ENCODE measurements around the gene CCDC148.

The CCDC148 gene

GRCh38 chr2:158182676-158183295, 273.8 kb downstream of the CCDC148 start:
- in situ Hi-C loops (cut with MboI; ENCODE audit: low sequenced_read_pairs), result no loop called here

GRCh38 chr2:158181171-158181570, 275.4 kb downstream of the CCDC148 start:
- in situ Hi-C loops (cut with MboI; ENCODE audit: low sequenced_read_pairs), result no loop called here

- in situ Hi-C loops (cut with MboI; ENCODE audit: low sequenced_read_pairs), result no loop called here
These were observed 276.9 kb downstream of the CCDC148 start for GRCh38 chr2:158179660-158180059.

- in situ Hi-C loops (cut with MboI; ENCODE audit: low sequenced_read_pairs), result no loop called here
These were observed 277.9 kb downstream of the CCDC148 start for GRCh38 chr2:158178646-158179045.

- in situ Hi-C loops (cut with MboI; ENCODE audit: low sequenced_read_pairs), result no loop called here
These were observed 281.6 kb downstream of the CCDC148 start for GRCh38 chr2:158174956-158175355.

GRCh38 chr2:158174495-158174894, 282.1 kb downstream of the CCDC148 start:
- in situ Hi-C loops (cut with MboI; ENCODE audit: low sequenced_read_pairs), result no loop called here

- in situ Hi-C loops (cut with MboI; ENCODE audit: low sequenced_read_pairs), result no loop called here
These were observed 283.8 kb downstream of the CCDC148 start for GRCh38 chr2:158172719-158173118.

- in situ Hi-C loops (cut with MboI; ENCODE audit: low sequenced_read_pairs), result no loop called here
These were observed 302.0 kb downstream of the CCDC148 start for GRCh38 chr2:158154596-158154995.

GRCh38 chr2:158153270-158154015, 303.1 kb downstream of the CCDC148 start:
- in situ Hi-C loops (cut with MboI; ENCODE audit: low sequenced_read_pairs), result no loop called here

GRCh38 chr2:158144914-158145625, 311.5 kb downstream of the CCDC148 start:
- in situ Hi-C loops (cut with MboI; ENCODE audit: low sequenced_read_pairs), result no loop called here

- in situ Hi-C loops (cut with MboI; ENCODE audit: low sequenced_read_pairs), result no loop called here
These were observed 312.7 kb downstream of the CCDC148 start for GRCh38 chr2:158143703-158144360.

GRCh38 chr2:158142568-158143332, 313.8 kb downstream of the CCDC148 start:
- in situ Hi-C loops (cut with MboI; ENCODE audit: low sequenced_read_pairs), result no loop called here

- in situ Hi-C loops (cut with MboI; ENCODE audit: low sequenced_read_pairs), result no loop called here
These were observed 314.4 kb downstream of the CCDC148 start for GRCh38 chr2:158142165-158142564.

GRCh38 chr2:158140201-158140600, 316.4 kb downstream of the CCDC148 start:
- in situ Hi-C loops (cut with MboI; ENCODE audit: low sequenced_read_pairs), result no loop called here

- in situ Hi-C loops (cut with MboI; ENCODE audit: low sequenced_read_pairs), result no loop called here
These were observed 318.3 kb downstream of the CCDC148 start for GRCh38 chr2:158138255-158138654.

- in situ Hi-C loops (cut with MboI; ENCODE audit: low sequenced_read_pairs), result no loop called here
These were observed 321.5 kb downstream of the CCDC148 start for GRCh38 chr2:158135096-158135495.

GRCh38 chr2:158134655-158135054, 321.9 kb downstream of the CCDC148 start:
- in situ Hi-C loops (cut with MboI; ENCODE audit: low sequenced_read_pairs), result no loop called here

GRCh38 chr2:158134055-158134454, 322.5 kb downstream of the CCDC148 start:
- in situ Hi-C loops (cut with MboI; ENCODE audit: low sequenced_read_pairs), result no loop called here

GRCh38 chr2:158131919-158132566, 324.5 kb downstream of the CCDC148 start:
- in situ Hi-C loops (cut with MboI; ENCODE audit: low sequenced_read_pairs), result no loop called here

- in situ Hi-C loops (cut with MboI; ENCODE audit: low sequenced_read_pairs), result no loop called here
These were observed 325.1 kb downstream of the CCDC148 start for GRCh38 chr2:158131483-158131912.
